H9 (cell line): ENCODE measurements around the gene FAM13B. TPM values are rescaled to one million over a fixed set of nuclear protein-coding genes. Genes with fewer than 3 reads are reported as not detected.

Experiments
- DNase-seq: peaks from one replicate; pipeline ENCODE4 v3.0.0-alpha.2; 2017
- H2AFZ ChIP-seq: one replicate; pipeline ENCODE4 v1.6.1; 2013; ENCODE audit warnings: mild to moderate bottlenecking, low read length, control low read depth, moderate library complexity
- H2AK5ac ChIP-seq: 2 replicates; pipeline ENCODE4 v1.6.1; 2013; ENCODE audit warnings: low read length, control low read depth, mixed read lengths; ENCODE audit not compliant: insufficient read length
- H2BK120ac ChIP-seq: one replicate; pipeline ENCODE4 v1.6.1; 2013; ENCODE audit warnings: low read depth, mild to moderate bottlenecking, low read length, control low read depth, inconsistent platforms; ENCODE audit not compliant: poor library complexity, severe bottlenecking
- H2BK12ac ChIP-seq: 2 replicates; pipeline ENCODE4 v1.6.1; 2013; ENCODE audit warnings: low read length, control low read depth, mixed read lengths, low read depth; ENCODE audit not compliant: insufficient read length
- H2BK15ac ChIP-seq: 2 replicates; pipeline ENCODE4 v1.6.1; 2013; ENCODE audit warnings: low read depth, low read length, control low read depth
- H2BK20ac ChIP-seq: one replicate; pipeline ENCODE4 v1.6.1; 2013; ENCODE audit warnings: low read depth, mild to moderate bottlenecking, low read length, control low read depth, inconsistent platforms; ENCODE audit not compliant: poor library complexity, severe bottlenecking
- H2BK5ac ChIP-seq: 2 replicates; pipeline ENCODE4 v1.6.1; 2013; ENCODE audit warnings: low read length, control low read depth, mixed read lengths; ENCODE audit not compliant: insufficient read length
- H3K14ac ChIP-seq: 2 replicates; pipeline ENCODE4 v1.6.1; 2013; ENCODE audit warnings: low read length, control low read depth; ENCODE audit not compliant: insufficient read depth
- H3K18ac ChIP-seq: 2 replicates; pipeline ENCODE4 v1.6.1; 2013; ENCODE audit warnings: low read depth, mild to moderate bottlenecking, mixed read lengths, low read length, control low read depth; ENCODE audit not compliant: insufficient read length
- H3K23ac ChIP-seq: 2 replicates; pipeline ENCODE4 v1.6.1; 2013; ENCODE audit warnings: low read length, control low read depth, mixed read lengths, low read depth; ENCODE audit not compliant: insufficient read length
- H3K23me2 ChIP-seq: 2 replicates; pipeline ENCODE4 v1.6.1; 2013; ENCODE audit warnings: low read depth, mild to moderate bottlenecking, mixed read lengths, low read length, control low read depth; ENCODE audit not compliant: insufficient read length, poor library complexity, severe bottlenecking
- H3K27ac ChIP-seq: 2 replicates; pipeline ENCODE4 v1.5.1; 2013; ENCODE audit warnings: low read length, control low read depth, mixed read lengths, low read depth; ENCODE audit not compliant: insufficient read length
- H3K27me3 ChIP-seq: 2 replicates; pipeline ENCODE4 v1.6.1; 2013; ENCODE audit warnings: low read length, control low read depth, inconsistent platforms; ENCODE audit not compliant: insufficient read depth
- H3K4ac ChIP-seq: 2 replicates; pipeline ENCODE4 v1.6.1; 2013; ENCODE audit warnings: low read depth, mild to moderate bottlenecking, control low read depth, inconsistent platforms, low read length, moderate library complexity
- H3K4me1 ChIP-seq: 2 replicates; pipeline ENCODE4 v1.6.1; 2013; ENCODE audit warnings: low read length, control low read depth, inconsistent platforms; ENCODE audit not compliant: insufficient read depth
- H3K4me2 ChIP-seq: 2 replicates; pipeline ENCODE4 v1.6.1; 2013; ENCODE audit warnings: low read length, control low read depth, mixed read lengths; ENCODE audit not compliant: insufficient read length, insufficient read depth
- H3K56ac ChIP-seq: 2 replicates; pipeline ENCODE4 v1.6.1; 2013; ENCODE audit warnings: low read depth, mild to moderate bottlenecking, mixed read lengths, low read length, control low read depth; ENCODE audit not compliant: insufficient read length
- H3K79me1 ChIP-seq: 2 replicates; pipeline ENCODE4 v1.6.1; 2013; ENCODE audit warnings: low read depth, mild to moderate bottlenecking, moderate library complexity, low read length, control low read depth, inconsistent platforms; ENCODE audit not compliant: insufficient read depth, poor library complexity, severe bottlenecking
- H3K79me2 ChIP-seq: 2 replicates; pipeline ENCODE4 v1.6.1; 2013; ENCODE audit warnings: low read length, control low read depth, inconsistent platforms; ENCODE audit not compliant: insufficient read depth
- H3K9ac ChIP-seq: 2 replicates; pipeline ENCODE4 v1.6.1; 2013; ENCODE audit warnings: low read length, control low read depth, mixed read lengths; ENCODE audit not compliant: insufficient read length; ENCODE audit errors: extremely low read depth
- H3K9me3 ChIP-seq: one replicate; pipeline ENCODE4 v1.6.1; 2013; ENCODE audit warnings: low read depth, low read length, inconsistent platforms; ENCODE audit not compliant: control insufficient read depth
- H3T11ph ChIP-seq: one replicate; pipeline ENCODE4 v1.6.1; 2013; ENCODE audit warnings: mild to moderate bottlenecking, low read length, control low read depth, inconsistent platforms
- H4K20me1 ChIP-seq: one replicate; pipeline ENCODE4 v1.6.1; 2013; ENCODE audit not compliant: control insufficient read depth, insufficient read length, insufficient read depth
- H4K5ac ChIP-seq: 2 replicates; pipeline ENCODE4 v1.6.1; 2013; ENCODE audit warnings: low read depth, mild to moderate bottlenecking, mixed read lengths, low read length, control low read depth; ENCODE audit not compliant: insufficient read length
- H4K8ac ChIP-seq: replicated peaks from 2 replicates; pipeline ENCODE4 v1.6.1; 2013; ENCODE audit warnings: low read length, control low read depth, mixed read lengths, low read depth; ENCODE audit not compliant: insufficient read length
- H4K91ac ChIP-seq: 2 replicates; pipeline ENCODE4 v1.6.1; 2013; ENCODE audit warnings: low read depth, mild to moderate bottlenecking, moderate library complexity, mixed read lengths, low read length, control low read depth; ENCODE audit not compliant: insufficient read length
- H3K27ac Mint-ChIP-seq, 3 experiments: 2 replicates in 2 of 3; 3 replicates in 1 of 3; pipeline ENCODE4 v1.8.0; 2020 to 2021; ENCODE audit warnings: mixed read lengths in 3 of 3, mild to moderate bottlenecking in 1 of 3, moderate library complexity in 1 of 3
- H3K27me3 Mint-ChIP-seq: 2 replicates; pipeline ENCODE4 v1.8.0; 2021; ENCODE audit warnings: low read depth, mild to moderate bottlenecking, moderate library complexity, mixed read lengths
- H3K36me3 Mint-ChIP-seq, 3 experiments: 2 replicates in 2 of 3; 3 replicates in 1 of 3; pipeline ENCODE4 v1.8.0; 2020 to 2021; ENCODE audit warnings: low read depth in 3 of 3, mixed read lengths in 3 of 3; ENCODE audit not compliant: insufficient read depth in 1 of 3
- H3K4me1 Mint-ChIP-seq, 2 experiments: 2 replicates each; pipeline ENCODE4 v1.8.0; 2020; ENCODE audit warnings: mixed read lengths in 2 of 2
- H3K4me3 Mint-ChIP-seq, 2 experiments: 2 replicates in 1 of 2; 3 replicates in 1 of 2; pipeline ENCODE4 v1.8.0; 2020 to 2021; ENCODE audit warnings: mild to moderate bottlenecking in 2 of 2, mixed read lengths in 2 of 2, moderate library complexity in 1 of 2
- H3K9me3 Mint-ChIP-seq, 2 experiments: 2 replicates in 1 of 2; 3 replicates in 1 of 2; pipeline ENCODE4 v1.8.0; 2020; ENCODE audit warnings: mild to moderate bottlenecking in 2 of 2, mixed read lengths in 2 of 2, moderate library complexity in 1 of 2
- WGBS: extraction: QIAGEN DNeasy Blood & Tissue Kit; methylation state at CpG from one replicate; pipeline ENCODE4 v1.1.7; 2013; ENCODE audit warnings: missing lambda C conversion rate, low lambda C conversion rate, mixed read lengths; ENCODE audit not compliant: insufficient read length; ENCODE audit errors: extremely low coverage; 5-methylcytosine and 5-hydroxymethylcytosine counted together
- total RNA-seq: library from RNA; stranded (reverse); gene quantifications from 2 replicates; pipeline ENCODE4 v1.2.1, GENCODE V29; 2021
- TF ChIP-seq, protein P1 (sequence below): fragments of 200-600 bp; sonication (generic); conservative IDR thresholded peaks from 3 replicates; pipeline ENCODE4 v1.8.0; 2021; ENCODE audit warnings: antibody characterized with exemption, mild to moderate bottlenecking

FAM13B gene
- total RNA-seq, 1 experiment from 2014 or later, result 23.0 TPM

DNA sequence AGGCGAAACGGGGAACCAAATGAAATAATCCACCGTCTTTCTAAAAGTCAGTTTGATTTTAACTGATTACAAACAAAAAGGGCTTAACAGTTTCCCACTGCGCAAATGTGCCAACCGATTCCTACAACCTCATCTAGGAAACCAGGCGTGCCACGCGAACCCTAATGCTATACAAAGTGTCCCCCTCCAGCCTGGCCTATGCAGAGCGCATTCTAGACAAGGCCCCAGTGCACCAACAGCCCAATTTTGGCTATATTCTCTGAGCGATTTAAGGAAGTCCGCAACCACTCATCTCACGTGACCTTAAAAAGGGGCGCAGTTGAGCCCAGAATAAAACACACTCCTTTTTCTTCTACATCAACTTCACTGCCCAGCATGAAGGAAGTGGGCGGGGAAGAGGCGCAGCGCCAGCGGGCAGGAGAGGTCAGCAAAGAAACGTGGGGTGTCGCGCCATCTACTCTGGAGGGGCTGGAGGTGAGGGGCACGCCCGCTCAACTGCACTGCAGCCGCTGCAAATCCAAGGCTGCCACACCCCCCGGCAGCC lies 779 bp downstream of the FAM13B start:
- no peak overlapping the region for H3K27ac ChIP-seq
- H3K56ac ChIP-seq, result no peak overlapping the region
- no peaks in the 10 kb centered on the region for H4K20me1 ChIP-seq
- no peaks in the 10 kb centered on the region for H3K79me1 ChIP-seq
- Mint-ChIP-seq H3K27ac (peak overlapping the region; percentile 96 to 97 (median 97)), H3K27me3 (peaks cover 2% of the 10 kb centered on the region; the same call in 1 of the 2 replicates), H3K4me1 (peaks cover 30 to 35% of the 10 kb centered on the region in 2 experiments), H3K4me3 (peak overlapping the region; percentile 96 to 99), H3K9me3 (no peaks in the 10 kb centered on the region; a peak in 1 of 5 replicates), H3K36me3 (peaks cover 0 to 14% (median 5%) of the 10 kb centered on the region in 3 experiments; a peak in 6 of 7 replicates)
- no peak overlapping the region for H4K8ac ChIP-seq
- peak overlapping the region; percentile 54 for H3K9ac ChIP-seq
- no peak overlapping the region for H3T11ph ChIP-seq
- no peak overlapping the region for H2BK12ac ChIP-seq
- H2BK20ac ChIP-seq, result no peak overlapping the region
- H3K23me2 ChIP-seq, result peaks cover 10% of the 10 kb centered on the region
- no peak overlapping the region for H2BK120ac ChIP-seq
- DNase-seq, result peak; percentile 82
- no peak overlapping the region for H2BK5ac ChIP-seq
- H3K14ac ChIP-seq, result no peak overlapping the region
- TF ChIP-seq, protein P1, sequence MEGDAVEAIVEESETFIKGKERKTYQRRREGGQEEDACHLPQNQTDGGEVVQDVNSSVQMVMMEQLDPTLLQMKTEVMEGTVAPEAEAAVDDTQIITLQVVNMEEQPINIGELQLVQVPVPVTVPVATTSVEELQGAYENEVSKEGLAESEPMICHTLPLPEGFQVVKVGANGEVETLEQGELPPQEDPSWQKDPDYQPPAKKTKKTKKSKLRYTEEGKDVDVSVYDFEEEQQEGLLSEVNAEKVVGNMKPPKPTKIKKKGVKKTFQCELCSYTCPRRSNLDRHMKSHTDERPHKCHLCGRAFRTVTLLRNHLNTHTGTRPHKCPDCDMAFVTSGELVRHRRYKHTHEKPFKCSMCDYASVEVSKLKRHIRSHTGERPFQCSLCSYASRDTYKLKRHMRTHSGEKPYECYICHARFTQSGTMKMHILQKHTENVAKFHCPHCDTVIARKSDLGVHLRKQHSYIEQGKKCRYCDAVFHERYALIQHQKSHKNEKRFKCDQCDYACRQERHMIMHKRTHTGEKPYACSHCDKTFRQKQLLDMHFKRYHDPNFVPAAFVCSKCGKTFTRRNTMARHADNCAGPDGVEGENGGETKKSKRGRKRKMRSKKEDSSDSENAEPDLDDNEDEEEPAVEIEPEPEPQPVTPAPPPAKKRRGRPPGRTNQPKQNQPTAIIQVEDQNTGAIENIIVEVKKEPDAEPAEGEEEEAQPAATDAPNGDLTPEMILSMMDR, result no peak
- H3K4ac ChIP-seq, result no peak overlapping the region
- H2BK15ac ChIP-seq, result no peak overlapping the region
- no peak overlapping the region for H4K5ac ChIP-seq
- no peak overlapping the region for H4K91ac ChIP-seq
- no peak overlapping the region for H3K18ac ChIP-seq
- no peak overlapping the region for H2AK5ac ChIP-seq
- H2AFZ ChIP-seq, result no peak overlapping the region
- H3K79me2 ChIP-seq, result peaks cover 29% of the 10 kb centered on the region; the same call in 1 of the 2 replicates
- WGBS, result no CpG with 5 or more reads among the region's 24 CpGs
- peak overlapping the region; percentile 83 for H3K4me2 ChIP-seq
- no peaks in the 10 kb centered on the region; the same call in 1 of the 2 replicates for H3K4me1 ChIP-seq
- no peaks in the 10 kb centered on the region for H3K27me3 ChIP-seq
- no peak overlapping the region for H3K23ac ChIP-seq
- no peaks in the 10 kb centered on the region for H3K9me3 ChIP-seq
